Sigmoid colon (tissue), 4 donors: ENCODE data around the gene FAM118B.

Experiments
- CTCF ChIP-seq, 4 experiments: fragments of 450-650 bp in 3 of 4; fragments of 200-600 bp in 1 of 4; IDR thresholded peaks; one replicate each; pipeline ENCODE4 v1.5.1; 2016 to 2019; ENCODE audit warnings: antibody characterized with exemption in 4 of 4, mild to moderate bottlenecking in 3 of 4, moderate library complexity in 2 of 4
- EP300 ChIP-seq, 4 donors: sonication (generic); formaldehyde crosslinking; IDR thresholded peaks; one replicate each; pipeline ENCODE4 v1.6.1; 2017; ENCODE audit warnings: antibody characterized with exemption in 4 of 4
- POLR2A ChIP-seq, 2 donors: fragments of 450-650 bp; IDR thresholded peaks; one replicate each; pipeline ENCODE4 v1.6.1; 2016; ENCODE audit warnings: antibody characterized with exemption in 2 of 2, mild to moderate bottlenecking in 2 of 2, moderate library complexity in 2 of 2
- POLR2AphosphoS5 ChIP-seq, 4 donors: sonication (generic); formaldehyde crosslinking; IDR thresholded peaks; one replicate each; pipeline ENCODE4 v1.6.1; 2017; ENCODE audit warnings: antibody characterized with exemption in 4 of 4

- TF ChIP-seq EP300 (IDR thresholded peaks at IDR 0.05) (no peak), CTCF (IDR thresholded peaks at IDR 0.05) (no peak), POLR2A (IDR thresholded peaks at IDR 0.05) (no peak), POLR2AphosphoS5 (IDR thresholded peaks at IDR 0.05) (no peak)
These were observed 36.8 kb upstream of the FAM118B start for GRCh38 chr11:126174816-126175215.
